Mucosa of rectum (tissue), 2 donors: Measurements from ENCODE around the gene ZER1.

ENCODE experiments used
- H3K27ac ChIP-seq, 2 donors: one replicate each; pipeline ENCODE4 v1.7.0; 2013; ENCODE audit warnings: inconsistent platforms in 2 of 2, low read depth in 2 of 2, low read length in 2 of 2
- H3K27me3 ChIP-seq, 2 donors: one replicate each; pipeline ENCODE4 v1.7.0; 2013; ENCODE audit warnings: low read length in 2 of 2; ENCODE audit not compliant: control insufficient read depth in 2 of 2, insufficient read depth in 2 of 2
- H3K36me3 ChIP-seq, 2 donors: one replicate each; pipeline ENCODE4 v1.7.0; 2013; ENCODE audit warnings: low read length in 2 of 2; ENCODE audit not compliant: control insufficient read depth in 2 of 2, insufficient read depth in 2 of 2
- H3K4me1 ChIP-seq, 2 donors: one replicate each; pipeline ENCODE4 v1.7.0; 2013; ENCODE audit warnings: low read length in 2 of 2, mild to moderate bottlenecking in 1 of 2; ENCODE audit not compliant: control insufficient read depth in 2 of 2, insufficient read depth in 2 of 2
- H3K4me3 ChIP-seq, 2 donors: one replicate each; pipeline ENCODE4 v1.7.0; 2013; ENCODE audit warnings: low read length in 2 of 2
- H3K9ac ChIP-seq, 2 donors: one replicate each; pipeline ENCODE4 v1.7.0; 2013; ENCODE audit warnings: low read length in 2 of 2, low read depth in 1 of 2, mild to moderate bottlenecking in 1 of 2
- H3K9me3 ChIP-seq, 2 donors: one replicate each; pipeline ENCODE4 v1.7.0; 2013; ENCODE audit warnings: low read length in 2 of 2; ENCODE audit not compliant: control insufficient read depth in 2 of 2
- donor health status: healthy.
- donor health status: Normal muscosa, but diverticular disease.

The ZER1 gene

DNA sequence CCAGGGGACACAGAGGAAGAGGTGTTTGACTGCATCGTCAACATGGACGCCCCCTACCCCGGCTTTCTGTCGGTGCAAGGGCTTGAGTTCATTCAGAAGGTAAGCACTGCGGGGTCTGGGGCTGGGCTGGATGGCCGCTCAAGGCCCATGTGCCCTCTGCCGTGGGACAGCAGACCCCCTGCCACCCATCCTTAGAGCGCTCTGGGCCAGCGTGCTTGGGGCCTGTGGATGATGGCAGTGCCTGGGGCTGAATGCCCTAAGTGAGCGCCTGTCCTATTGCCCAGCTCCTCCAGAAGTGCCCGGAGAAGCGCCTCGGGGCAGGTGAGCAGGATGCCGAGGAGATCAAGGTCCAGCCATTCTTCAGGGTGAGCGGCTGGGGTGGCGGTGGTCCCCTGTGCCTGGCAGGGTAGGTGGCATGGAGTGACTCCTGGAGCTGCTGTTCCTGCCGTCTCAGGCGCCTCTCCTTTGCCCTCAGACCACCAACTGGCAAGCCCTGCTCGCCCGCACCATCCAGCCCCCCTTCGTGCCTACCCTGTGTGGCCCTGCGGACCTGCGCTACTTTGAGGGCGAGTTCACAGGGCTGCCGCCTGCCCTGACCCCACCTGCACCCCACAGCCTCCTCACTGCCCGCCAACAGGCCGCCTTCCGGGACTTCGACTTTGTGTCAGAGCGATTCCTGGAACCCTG is 51.7 kb downstream of the ZER1 start:
- H3K9ac ChIP-seq = peak overlapping the region in 1 of 2 donors; percentile 50
- H3K27me3 ChIP-seq = no peaks in the 10 kb centered on the region
- H3K27ac ChIP-seq = peak overlapping the region; percentile 72 to 87

DNA sequence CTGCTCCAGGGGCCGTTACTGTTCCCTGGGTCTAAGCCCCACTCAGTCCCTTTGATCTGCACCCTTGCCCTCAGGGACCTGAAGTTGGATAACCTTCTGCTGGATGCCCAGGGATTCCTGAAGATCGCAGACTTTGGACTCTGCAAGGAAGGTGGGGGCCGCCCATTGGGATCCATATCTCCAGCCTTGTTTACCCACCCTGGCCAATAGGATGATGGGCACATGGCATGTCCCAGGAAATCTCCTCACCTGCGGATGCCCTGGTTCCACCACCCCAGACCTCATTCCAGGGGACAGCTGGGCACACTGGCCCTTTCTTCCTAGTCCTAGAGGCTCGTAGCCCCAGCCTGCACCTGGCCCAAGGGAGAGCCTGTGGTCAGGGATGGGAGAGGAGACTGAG is 53.3 kb downstream of the ZER1 start:
- Histone ChIP-seq H3K9me3 (no peaks in the 10 kb centered on the region), H3K4me1 (peaks cover 11 to 14% of the 10 kb centered on the region in 2 donors), H3K27me3 (no peaks in the 10 kb centered on the region), H3K36me3 (peaks cover 9 to 15% of the 10 kb centered on the region in 2 donors), H3K9ac (no peak overlapping the region), H3K27ac (no peak overlapping the region), H3K4me3 (no peak overlapping the region)

More for the DNA sequence above, 51.7 kb downstream of the ZER1 start:
- Histone ChIP-seq H3K9me3 (no peaks in the 10 kb centered on the region), H3K36me3 (peaks cover 9 to 15% of the 10 kb centered on the region in 2 donors), H3K4me3 (no peak overlapping the region), H3K4me1 (peaks cover 18 to 21% of the 10 kb centered on the region in 2 donors)

- Histone ChIP-seq H3K4me3 (no peak overlapping the region), H3K9me3 (no peaks in the 10 kb centered on the region), H3K27ac (no peak overlapping the region), H3K4me1 (peaks cover 6 to 10% of the 10 kb centered on the region in 2 donors), H3K27me3 (no peaks in the 10 kb centered on the region), H3K9ac (no peak overlapping the region), H3K36me3 (peaks cover 9 to 15% of the 10 kb centered on the region in 2 donors)
These were observed 53.7 kb downstream of the ZER1 start for GRCh38 chr9:128718047-128718446.

DNA sequence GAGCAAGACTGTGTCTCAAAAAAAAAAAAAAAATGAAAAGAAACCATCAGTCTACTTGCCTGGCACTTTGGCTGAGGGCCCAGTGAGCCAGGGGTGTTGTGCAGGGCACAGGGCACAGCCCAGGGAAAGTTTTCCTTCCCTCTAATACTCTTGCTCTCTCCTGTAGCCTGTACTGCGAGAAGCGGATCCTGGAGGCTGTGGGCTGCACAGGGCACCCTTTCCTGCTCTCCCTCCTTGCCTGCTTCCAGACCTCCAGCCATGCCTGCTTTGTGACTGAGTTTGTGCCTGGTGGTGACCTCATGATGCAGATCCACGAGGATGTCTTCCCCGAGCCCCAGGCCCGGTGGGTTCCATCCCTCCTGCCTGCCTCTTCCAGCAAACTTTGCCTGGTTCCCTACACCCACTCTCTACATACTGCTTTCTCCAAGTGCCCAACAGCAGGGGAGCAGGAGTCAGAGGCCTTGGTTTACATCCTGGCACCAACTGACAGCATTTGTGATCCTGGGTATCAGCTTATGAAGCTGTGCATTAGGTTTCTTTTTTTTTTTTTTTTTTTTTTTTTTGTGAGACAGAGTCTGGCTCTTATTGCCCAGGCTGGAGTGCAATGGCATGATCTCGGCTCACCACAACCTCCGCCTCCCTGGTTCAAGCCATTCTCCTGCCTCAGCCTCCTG is 55.0 kb downstream of the ZER1 start:
- H3K27ac ChIP-seq = no peak overlapping the region
- H3K36me3 ChIP-seq = peaks cover 7 to 13% of the 10 kb centered on the region in 2 donors
- H3K4me3 ChIP-seq = no peak overlapping the region
- H3K9me3 ChIP-seq = no peaks in the 10 kb centered on the region
- H3K9ac ChIP-seq = no peak overlapping the region
- peaks cover 3 to 6% of the 10 kb centered on the region in 2 donors for H3K4me1 ChIP-seq
- no peaks in the 10 kb centered on the region for H3K27me3 ChIP-seq

GRCh38 chr9:128715436-128715750 is 56.3 kb downstream of the ZER1 start:
- no peaks in the 10 kb centered on the region for H3K27me3 ChIP-seq
- peaks cover 0 to under 1% of the 10 kb centered on the region in 2 donors for H3K36me3 ChIP-seq
- no peaks in the 10 kb centered on the region for H3K9me3 ChIP-seq
- peaks cover 3 to 6% of the 10 kb centered on the region in 2 donors for H3K4me1 ChIP-seq
- H3K9ac ChIP-seq = no peak overlapping the region
- no peak overlapping the region for H3K4me3 ChIP-seq
- no peak overlapping the region for H3K27ac ChIP-seq

GRCh38 chr9:128714586-128715435 is 56.9 kb downstream of the ZER1 start:
- no peak overlapping the region for H3K27ac ChIP-seq
- H3K4me3 ChIP-seq = no peak overlapping the region
- H3K9me3 ChIP-seq = no peaks in the 10 kb centered on the region
- no peaks in the 10 kb centered on the region for H3K27me3 ChIP-seq
- no peaks in the 10 kb centered on the region for H3K36me3 ChIP-seq
- H3K9ac ChIP-seq = no peak overlapping the region
- H3K4me1 ChIP-seq = peaks cover 3 to 5% of the 10 kb centered on the region in 2 donors

- no peaks in the 10 kb centered on the region for H3K27me3 ChIP-seq
- H3K4me1 ChIP-seq = no peaks in the 10 kb centered on the region
- H3K9ac ChIP-seq = no peak overlapping the region
- no peak overlapping the region for H3K4me3 ChIP-seq
- no peak overlapping the region for H3K27ac ChIP-seq
- no peaks in the 10 kb centered on the region for H3K36me3 ChIP-seq
- no peaks in the 10 kb centered on the region for H3K9me3 ChIP-seq
These were observed 57.7 kb downstream of the ZER1 start for GRCh38 chr9:128713941-128714573.

DNA sequence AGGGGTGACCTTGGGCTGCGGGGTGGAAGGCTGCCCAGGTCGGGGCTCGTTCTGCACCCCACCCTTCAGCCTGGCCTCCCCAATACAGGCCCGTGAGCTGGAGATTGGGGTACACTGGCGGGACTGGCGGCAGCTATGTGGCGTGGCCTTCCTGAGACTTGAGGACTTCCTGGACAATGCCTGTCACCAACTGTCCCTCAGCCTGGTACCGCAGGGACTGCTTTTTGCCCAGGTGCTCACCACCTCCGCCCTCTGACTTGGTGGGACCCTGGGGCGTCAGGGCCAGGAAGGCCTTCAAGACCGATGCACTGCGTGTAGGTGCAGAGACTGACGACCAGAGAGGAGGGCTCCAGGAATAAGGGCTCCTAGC is 58.3 kb downstream of the ZER1 start:
- no peaks in the 10 kb centered on the region for H3K4me1 ChIP-seq

DNA sequence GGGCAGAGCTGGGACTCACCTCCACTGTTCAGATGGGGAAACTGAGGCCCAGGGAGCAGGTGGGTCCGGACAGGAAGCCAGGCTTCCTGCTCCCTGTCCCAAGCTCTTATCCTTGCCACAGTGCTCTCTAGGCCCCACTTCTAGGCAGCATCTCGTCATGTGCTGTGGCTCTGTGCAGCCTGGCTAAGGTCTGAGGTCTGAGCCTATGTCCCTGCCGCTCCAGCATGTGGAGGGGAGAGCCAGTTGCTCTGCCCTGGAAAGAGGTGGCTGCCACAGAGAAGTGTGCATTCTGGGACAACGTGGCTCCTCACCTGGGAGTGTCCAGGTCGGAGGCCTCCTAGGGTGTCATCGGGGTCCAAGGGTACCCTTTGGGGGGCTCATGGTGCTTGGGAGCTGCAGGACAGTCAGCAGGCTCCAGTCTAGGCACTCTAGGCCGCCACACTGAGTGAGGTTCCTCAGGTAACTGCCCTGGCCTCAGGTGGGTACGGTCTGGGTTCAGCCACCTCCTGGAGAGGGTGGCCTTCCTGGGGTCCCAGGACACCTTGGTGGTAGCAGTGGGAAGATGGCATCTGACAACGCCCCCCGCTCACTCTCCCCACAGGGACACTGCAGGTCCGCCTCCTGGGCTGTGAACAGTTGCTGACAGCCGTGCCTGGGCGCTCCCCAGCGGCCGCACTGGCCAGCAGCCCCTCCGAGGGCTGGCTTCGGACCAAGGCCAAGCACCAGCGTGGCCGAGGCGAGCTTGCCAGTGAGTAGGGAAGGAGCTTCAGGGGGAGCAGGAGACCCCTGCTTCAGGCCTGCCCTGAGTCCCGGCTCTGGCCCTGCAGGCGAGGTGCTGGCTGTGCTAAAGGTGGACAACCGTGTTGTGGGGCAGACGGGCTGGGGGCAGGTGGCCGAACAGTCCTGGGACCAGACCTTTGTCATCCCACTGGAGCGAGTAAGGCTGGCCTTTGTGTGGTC is 59.0 kb downstream of the ZER1 start:
- Histone ChIP-seq H3K9me3 (no peaks in the 10 kb centered on the region), H3K27ac (no peak overlapping the region), H3K9ac (no peak overlapping the region), H3K4me1 (no peaks in the 10 kb centered on the region), H3K27me3 (no peaks in the 10 kb centered on the region), H3K36me3 (no peaks in the 10 kb centered on the region), H3K4me3 (no peak overlapping the region)

More for the DNA sequence above, 58.3 kb downstream of the ZER1 start:
- Histone ChIP-seq H3K9me3 (no peaks in the 10 kb centered on the region), H3K36me3 (no peaks in the 10 kb centered on the region), H3K9ac (no peak overlapping the region), H3K27me3 (no peaks in the 10 kb centered on the region), H3K27ac (no peak overlapping the region), H3K4me3 (no peak overlapping the region)
